SK-N-SH treated with all-trans-retinoic acid at 6 μM for 48 hours (cell line): Measurements from ENCODE around the gene BRI3.

ENCODE experiments used
- ATAC-seq: fragments of 200-7000 bp; cut with Tn5 transposase; 3 replicates; pipeline ENCODE4 v1.9.1; 2020; ENCODE audit warnings: mild to moderate bottlenecking, moderate library complexity
- ARNTL ChIP-seq: fragments of 450-650 bp; formaldehyde crosslinking; IDR thresholded peaks from 2 replicates; pipeline ENCODE4 v1.5.0; 2020; ENCODE audit warnings: low read depth, mild to moderate bottlenecking, moderate library complexity, borderline replicate concordance
- BACH2 ChIP-seq: fragments of 250-450 bp; sonication (Bioruptor Pico); IDR thresholded peaks from 2 replicates; pipeline ENCODE4 v1.9.0; 2021; ENCODE audit warnings: mild to moderate bottlenecking, borderline replicate concordance
- CSDC2 ChIP-seq: fragments of 250-450 bp; sonication (Bioruptor Pico); IDR thresholded peaks from 2 replicates; pipeline ENCODE4 v1.5.0; 2020; ENCODE audit warnings: mild to moderate bottlenecking, moderate library complexity
- CSRNP3 ChIP-seq: fragments of 250-450 bp; sonication (Bioruptor Pico); IDR thresholded peaks from 2 replicates; pipeline ENCODE4 v1.5.1; 2021; ENCODE audit warnings: mild to moderate bottlenecking, moderate library complexity
- ESRRG ChIP-seq: fragments of 250-450 bp; sonication (Bioruptor Pico); IDR thresholded peaks from 2 replicates; pipeline ENCODE4 v1.6.1; 2021; ENCODE audit warnings: mild to moderate bottlenecking
- GLIS3 ChIP-seq: fragments of 250-450 bp; sonication (Bioruptor Pico); IDR thresholded peaks from 2 replicates; pipeline ENCODE4 v1.5.0; 2020; ENCODE audit warnings: mild to moderate bottlenecking, moderate library complexity
- ISL1 ChIP-seq: fragments of 250-450 bp; sonication (Bioruptor Pico); IDR thresholded peaks from 2 replicates; pipeline ENCODE4 v2.1.2; 2022; ENCODE audit warnings: mild to moderate bottlenecking, moderate library complexity
- OSR1 ChIP-seq: fragments of 250-450 bp; sonication (Bioruptor Pico); IDR thresholded peaks from 2 replicates; pipeline ENCODE4 v1.8.0; 2022; ENCODE audit warnings: moderate library complexity, mild to moderate bottlenecking, inconsistent platforms
- PATZ1 ChIP-seq: fragments of 250-450 bp; sonication (Bioruptor Pico); IDR thresholded peaks from 2 replicates; pipeline ENCODE4 v1.8.0; 2020; ENCODE audit warnings: mild to moderate bottlenecking, moderate library complexity, borderline replicate concordance
- POU6F1 ChIP-seq: fragments of 250-450 bp; sonication (Bioruptor Pico); IDR thresholded peaks from 2 replicates; pipeline ENCODE4 v1.8.0; 2021; ENCODE audit warnings: low read depth, mild to moderate bottlenecking, moderate library complexity, borderline replicate concordance
- PPARA ChIP-seq: fragments of 250-450 bp; sonication (Bioruptor Pico); IDR thresholded peaks from 2 replicates; pipeline ENCODE4 v1.5.0; 2020; ENCODE audit warnings: mild to moderate bottlenecking, borderline replicate concordance
- RARB ChIP-seq: fragments of 250-450 bp; sonication (Bioruptor Pico); IDR thresholded peaks from 2 replicates; pipeline ENCODE4 v1.8.0; 2021; ENCODE audit warnings: mild to moderate bottlenecking, moderate library complexity
- SNAI2 ChIP-seq: fragments of 250-450 bp; sonication (Bioruptor Pico); IDR thresholded peaks from 2 replicates; pipeline ENCODE4 v1.5.0; 2020; ENCODE audit warnings: mild to moderate bottlenecking, moderate library complexity
- TOX ChIP-seq: fragments of 250-450 bp; sonication (Bioruptor Pico); IDR thresholded peaks from 2 replicates; pipeline ENCODE4 v1.8.0; 2021; ENCODE audit warnings: mild to moderate bottlenecking, moderate library complexity, borderline replicate concordance
- TSHZ2 ChIP-seq: fragments of 250-450 bp; sonication (Bioruptor Pico); IDR thresholded peaks from 2 replicates; pipeline ENCODE4 v1.5.0; 2020; ENCODE audit warnings: mild to moderate bottlenecking, moderate library complexity
- ZC3H10 ChIP-seq: fragments of 250-450 bp; sonication (Bioruptor Pico); IDR thresholded peaks from 2 replicates; pipeline ENCODE4 v1.5.1; 2021; ENCODE audit warnings: mild to moderate bottlenecking, moderate library complexity
- ZFP3 ChIP-seq: fragments of 250-450 bp; sonication (Bioruptor Pico); IDR thresholded peaks from 2 replicates; pipeline ENCODE4 v1.5.0; 2020; ENCODE audit warnings: mild to moderate bottlenecking, moderate library complexity
- ZNF565 ChIP-seq: fragments of 450-650 bp; formaldehyde crosslinking; conservative IDR thresholded peaks from 2 replicates; pipeline ENCODE4 v1.5.0; 2020; ENCODE audit warnings: low read depth, mild to moderate bottlenecking, moderate library complexity
- ZNF70 ChIP-seq: fragments of 450-650 bp; formaldehyde crosslinking; IDR thresholded peaks from 2 replicates; pipeline ENCODE4 v1.5.0; 2020; ENCODE audit warnings: mild to moderate bottlenecking, moderate library complexity
- ZNF8 ChIP-seq: fragments of 450-650 bp; formaldehyde crosslinking; IDR thresholded peaks from 2 replicates; pipeline ENCODE4 v1.5.0; 2020; ENCODE audit warnings: mild to moderate bottlenecking, moderate library complexity

The BRI3 gene

GRCh38 chr7:98266840-98267239, 14.6 kb upstream of the BRI3 start (continued):
- TF ChIP-seq CSRNP3 (CRISPR knock-in tag) (no peak), ZNF8 (CRISPR knock-in tag) (no peak)

- TF ChIP-seq ZFP3 (CRISPR knock-in tag) = no peak
- TF ChIP-seq ZNF70 (CRISPR knock-in tag) = no peak
- TF ChIP-seq ZNF565 = no peak
- no peak for TF ChIP-seq ESRRG (CRISPR knock-in tag)
- no peak for TF ChIP-seq GLIS3 (CRISPR knock-in tag)
- no peak for TF ChIP-seq TSHZ2
- TF ChIP-seq ZC3H10 = no peak
- no peak for TF ChIP-seq ISL1
- TF ChIP-seq CSRNP3 (CRISPR knock-in tag) = no peak
- TF ChIP-seq OSR1 (CRISPR knock-in tag) = no peak
- no peak for TF ChIP-seq BACH2 (CRISPR knock-in tag)
- TF ChIP-seq ZNF8 (CRISPR knock-in tag) = no peak
- TF ChIP-seq PATZ1 (CRISPR knock-in tag) = no peak
- no peak for TF ChIP-seq TOX (CRISPR knock-in tag)
- TF ChIP-seq ARNTL (CRISPR knock-in tag) = no peak
- no peak for TF ChIP-seq POU6F1 (CRISPR knock-in tag)
- no peak for TF ChIP-seq CSDC2 (CRISPR knock-in tag)
- no peak for TF ChIP-seq RARB
- no peak for TF ChIP-seq SNAI2 (CRISPR knock-in tag)
- TF ChIP-seq PPARA = no peak
- no peak for ATAC-seq
Observed at GRCh38 chr7:98267303-98267702, 14.2 kb upstream of the BRI3 start.

- TF ChIP-seq TOX (CRISPR knock-in tag) (no peak), ESRRG (CRISPR knock-in tag) (no peak), ZFP3 (CRISPR knock-in tag) (no peak), PATZ1 (CRISPR knock-in tag) (no peak), CSRNP3 (CRISPR knock-in tag) (no peak), ZC3H10 (no peak)
Observed at GRCh38 chr7:98276241-98276761, 5.2 kb upstream of the BRI3 start.

More at GRCh38 chr7:98276241-98276761, 5.2 kb upstream of the BRI3 start:
- ATAC-seq = no peak
